Pancreas (tissue), 10 donors: ENCODE results near the gene TAF1B. TPM values are rescaled to one million over a fixed set of nuclear protein-coding genes. Genes with fewer than 3 reads are reported as not detected.

Experiments
- ATAC-seq, 4 donors: fragments of 200-7000 bp; cut with Tn5 transposase; one replicate each; pipeline versions ENCODE4 v1.8.0 to v1.9.1; 2020; ENCODE audit warnings: mild to moderate bottlenecking in 4 of 4, moderate library complexity in 4 of 4
- DNase-seq, 6 donors: peaks; one replicate each; pipeline ENCODE4 v3.0.0-alpha.2; 2020
- FAIRE-seq: peaks from 2 replicates; lab custom pipeline; 2012; peaks lifted over from hg19 to GRCh38; lab: Jason Lieb, UNC
- H3K27ac ChIP-seq, 4 donors: fragments of 200-600 bp; sonication (generic); 1 replicate in 3 of 4; 2 replicates in 1 of 4; pipeline versions ENCODE4 v1.5.0 to v1.8.0; 2020
- H3K27me3 ChIP-seq, 4 donors: fragments of 200-600 bp; one replicate each; pipeline ENCODE4 v1.8.0; 2021
- H3K36me3 ChIP-seq, 3 donors: fragments of 200-600 bp; sonication (generic) in 1 of 3; one replicate each; pipeline versions ENCODE4 v1.5.0 to v1.8.0; 2020 to 2021
- H3K4me1 ChIP-seq, 3 donors: fragments of 200-600 bp; one replicate each; pipeline ENCODE4 v1.8.0; 2021
- H3K4me3 ChIP-seq, 4 donors: fragments of 200-600 bp; sonication (generic) in 2 of 4; one replicate each; pipeline versions ENCODE4 v1.5.0 to v1.8.0; 2020 to 2021
- H3K9me3 ChIP-seq, 4 donors: fragments of 200-600 bp; one replicate each; pipeline ENCODE4 v1.8.0; 2021
- WGBS, 2 donors: extraction: QIAGEN DNeasy Blood & Tissue Kit; methylation state at CpG; one replicate each; pipeline ENCODE4 v1.1.7; 2013; 5-methylcytosine and 5-hydroxymethylcytosine counted together
- intact Hi-C, 3 donors: fragments of 100-400 bp; cut with DNase I; formaldehyde crosslinking; loops; one replicate each; pipeline versions ENCODE4 v1.11.1 to v1.14.2; 2022
- polyA plus RNA-seq, 2 donors: library from polyadenylated mRNA; stranded (reverse); fragments of 200-250 nt; gene quantifications; one replicate each; pipeline ENCODE4 v1.2.3, GENCODE V29; 2013
- total RNA-seq, 6 donors: library from RNA; stranded (reverse); fragmentation: NEBNext Ultra II Directional in 4 of 6; extraction: Animal tissue kit (Norgen Biotek cat#: 25700) in 4 of 6; gene quantifications; one replicate each; pipeline versions ENCODE4 v1.2.1 to v1.2.4, GENCODE V29; 2021 to 2023
- TF ChIP-seq, protein P1 (sequence below), 4 donors: fragments of 200-600 bp; sonication (generic) in 3 of 4; IDR thresholded peaks; one replicate each; pipeline versions ENCODE4 v1.5.0 to v1.8.0; 2021; ENCODE audit warnings: antibody characterized with exemption in 4 of 4
- donor health status: healthy with polysubstance abuse.
- donor health status: DM: no; HTN: no; CAD: no; lungs with moderate emphysema.
- donor health status: DM: no; HTN: no; CAD: no.
- donor health status: control.
- donor health status: control.
- donor health status: Bipolar disorder and iron deficiency.
- donor health status: DM: yes; HTN: yes; CAD: no.
- donor health status: DM: no; HTN: no; CAD: no.
- donor health status: DM: no; HTN: no; CAD: no.
- donor health status: DM: yes; HTN: yes; CAD: no.

The TAF1B gene
- total and polyA plus RNA-seq, 8 donors = 2.3 to 11.4 (median 5.8) TPM

GRCh38 chr2:9805435-9806297, 37.6 kb upstream of the TAF1B start:
- intact Hi-C loops = loop anchor here in 2 of 3 donors (10.0 kb wide), 2 partner anchors 139 to 249 kb away; no protein-coding TSS in a partner anchor
- H3K27me3 ChIP-seq = no peaks in the 10 kb centered on the region
- no peak overlapping the region for H3K4me3 ChIP-seq
- no peaks in the 10 kb centered on the region for H3K9me3 ChIP-seq
- DNase-seq = peak in 1 of 6 donors; percentile 27
- TF ChIP-seq, protein P1, sequence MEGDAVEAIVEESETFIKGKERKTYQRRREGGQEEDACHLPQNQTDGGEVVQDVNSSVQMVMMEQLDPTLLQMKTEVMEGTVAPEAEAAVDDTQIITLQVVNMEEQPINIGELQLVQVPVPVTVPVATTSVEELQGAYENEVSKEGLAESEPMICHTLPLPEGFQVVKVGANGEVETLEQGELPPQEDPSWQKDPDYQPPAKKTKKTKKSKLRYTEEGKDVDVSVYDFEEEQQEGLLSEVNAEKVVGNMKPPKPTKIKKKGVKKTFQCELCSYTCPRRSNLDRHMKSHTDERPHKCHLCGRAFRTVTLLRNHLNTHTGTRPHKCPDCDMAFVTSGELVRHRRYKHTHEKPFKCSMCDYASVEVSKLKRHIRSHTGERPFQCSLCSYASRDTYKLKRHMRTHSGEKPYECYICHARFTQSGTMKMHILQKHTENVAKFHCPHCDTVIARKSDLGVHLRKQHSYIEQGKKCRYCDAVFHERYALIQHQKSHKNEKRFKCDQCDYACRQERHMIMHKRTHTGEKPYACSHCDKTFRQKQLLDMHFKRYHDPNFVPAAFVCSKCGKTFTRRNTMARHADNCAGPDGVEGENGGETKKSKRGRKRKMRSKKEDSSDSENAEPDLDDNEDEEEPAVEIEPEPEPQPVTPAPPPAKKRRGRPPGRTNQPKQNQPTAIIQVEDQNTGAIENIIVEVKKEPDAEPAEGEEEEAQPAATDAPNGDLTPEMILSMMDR (IDR thresholded peaks at IDR 0.05) = no peak
- WGBS, 2 donors = 52 to 63% methylated on average over 8 of the region's 8 CpGs
- H3K36me3 ChIP-seq = no peaks in the 10 kb centered on the region
- H3K4me1 ChIP-seq = peaks cover 0 to 8% (median 4%) of the 10 kb centered on the region in 3 donors
- H3K27ac ChIP-seq = no peak overlapping the region
- ATAC-seq = peak in 1 of 4 donors; percentile 20
- no peak for FAIRE-seq

- Histone ChIP-seq H3K4me1 (peaks cover 0 to 8% (median 4%) of the 10 kb centered on the region in 3 donors), H3K36me3 (no peaks in the 10 kb centered on the region), H3K4me3 (no peak overlapping the region), H3K27me3 (no peaks in the 10 kb centered on the region), H3K27ac (no peak overlapping the region), H3K9me3 (no peaks in the 10 kb centered on the region)
- TF ChIP-seq, protein P1 (IDR thresholded peaks at IDR 0.05) = no peak
- intact Hi-C loops = loop anchor here in 2 of 3 donors (10.0 kb wide), 2 partner anchors 139 to 249 kb away; no protein-coding TSS in a partner anchor
- FAIRE-seq (no peak), ATAC-seq (no peak), DNase-seq (peak in 1 of 6 donors; percentile 47)
- 96 to 100% methylated on average over 1 of the region's 1 CpG for WGBS, 2 donors
These were observed 37.0 kb upstream of the TAF1B start for GRCh38 chr2:9806298-9806610.

GRCh38 chr2:9806656-9807055, 36.6 kb upstream of the TAF1B start:
- peak in 1 of 6 donors; percentile 39 for DNase-seq

DNA sequence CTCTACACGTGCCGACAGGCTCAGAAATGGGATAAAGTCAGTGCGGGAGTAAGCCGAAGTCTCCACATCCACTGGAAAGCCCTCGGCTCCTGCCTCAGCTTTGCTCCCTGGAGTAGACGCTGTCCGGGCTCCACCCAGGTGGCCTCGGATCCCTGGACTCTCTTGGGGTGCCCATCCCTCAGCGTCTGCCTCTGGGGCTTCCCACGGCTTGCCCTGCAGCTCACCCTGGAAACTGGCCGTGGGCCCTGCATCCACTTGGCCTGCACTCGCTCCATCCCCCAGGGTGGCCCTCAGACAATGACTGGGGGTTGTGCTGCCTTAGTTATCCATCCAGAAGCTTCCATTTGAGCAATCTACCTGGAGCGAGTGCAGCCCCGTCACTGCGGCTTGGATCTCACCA, 36.2 kb upstream of the TAF1B start:
- TF ChIP-seq, protein P1 (IDR thresholded peaks at IDR 0.05) = no peak
- no peak overlapping the region for H3K4me3 ChIP-seq
- H3K9me3 ChIP-seq = no peaks in the 10 kb centered on the region
- DNase-seq = peak in 1 of 6 donors; percentile 50
- WGBS, 2 donors = 93 to 96% methylated on average over 15 of the region's 15 CpGs
- no peak overlapping the region for H3K27ac ChIP-seq
- H3K4me1 ChIP-seq = peaks cover 0 to 8% (median 4%) of the 10 kb centered on the region in 3 donors
- H3K27me3 ChIP-seq = no peaks in the 10 kb centered on the region
- H3K36me3 ChIP-seq = no peaks in the 10 kb centered on the region
- intact Hi-C loops = loop anchor here in 2 of 3 donors (10.0 kb wide), 2 partner anchors 138 to 248 kb away; no protein-coding TSS in a partner anchor
- no peak for ATAC-seq
- no peak for FAIRE-seq

More at GRCh38 chr2:9806656-9807055, 36.6 kb upstream of the TAF1B start:
- Histone ChIP-seq H3K4me3 (no peak overlapping the region), H3K4me1 (peaks cover 0 to 8% (median 4%) of the 10 kb centered on the region in 3 donors), H3K27ac (no peak overlapping the region), H3K9me3 (no peaks in the 10 kb centered on the region), H3K27me3 (no peaks in the 10 kb centered on the region), H3K36me3 (no peaks in the 10 kb centered on the region)
- TF ChIP-seq, protein P1 (IDR thresholded peaks at IDR 0.05) = no peak
- 84% methylated on average over 12 of the region's 12 CpGs for WGBS, 2 donors
- FAIRE-seq = no peak
- ATAC-seq = no peak
- intact Hi-C loops = loop anchor here in 2 of 3 donors (10.0 kb wide), 2 partner anchors 138 to 248 kb away; no protein-coding TSS in a partner anchor
